ENCODE measurements around the gene PUSL1.
"Not testable (repeated sequence)": the region's sequence is repeated elsewhere in the genome, so short reads cannot be mapped to it uniquely, and the experiment has no call there.

The PUSL1 gene

DNA sequence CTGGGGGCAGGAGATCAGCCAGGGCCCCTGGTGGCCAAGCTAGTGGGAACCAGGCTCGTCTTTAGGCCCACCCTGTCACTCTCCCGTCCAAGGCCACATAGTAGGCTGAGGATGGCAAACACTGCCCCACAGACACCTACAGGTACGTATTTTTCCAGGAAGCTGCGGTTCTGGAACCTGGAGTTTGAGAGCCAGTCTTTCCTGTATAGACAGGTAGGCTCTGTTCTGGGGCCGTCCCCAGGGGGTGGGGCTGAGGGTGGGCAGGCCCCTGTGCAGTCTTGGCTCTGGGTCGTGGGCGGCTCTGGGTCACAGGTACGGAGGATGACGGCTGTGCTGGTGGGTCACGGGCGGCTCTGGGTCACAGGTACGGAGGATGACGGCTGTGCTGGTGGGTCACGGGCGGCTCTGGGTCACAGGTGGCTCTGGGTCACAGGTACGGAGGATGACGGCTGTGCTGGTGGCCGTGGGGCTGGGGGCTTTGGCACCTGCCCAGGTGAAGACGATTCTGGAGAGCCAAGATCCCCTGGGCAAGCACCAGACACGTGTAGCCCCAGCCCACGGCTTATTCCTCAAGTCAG, 2.2 kb downstream of the PUSL1 start:
- DNase-seq (ENCODE audit: low read depth), result no peak

DNA sequence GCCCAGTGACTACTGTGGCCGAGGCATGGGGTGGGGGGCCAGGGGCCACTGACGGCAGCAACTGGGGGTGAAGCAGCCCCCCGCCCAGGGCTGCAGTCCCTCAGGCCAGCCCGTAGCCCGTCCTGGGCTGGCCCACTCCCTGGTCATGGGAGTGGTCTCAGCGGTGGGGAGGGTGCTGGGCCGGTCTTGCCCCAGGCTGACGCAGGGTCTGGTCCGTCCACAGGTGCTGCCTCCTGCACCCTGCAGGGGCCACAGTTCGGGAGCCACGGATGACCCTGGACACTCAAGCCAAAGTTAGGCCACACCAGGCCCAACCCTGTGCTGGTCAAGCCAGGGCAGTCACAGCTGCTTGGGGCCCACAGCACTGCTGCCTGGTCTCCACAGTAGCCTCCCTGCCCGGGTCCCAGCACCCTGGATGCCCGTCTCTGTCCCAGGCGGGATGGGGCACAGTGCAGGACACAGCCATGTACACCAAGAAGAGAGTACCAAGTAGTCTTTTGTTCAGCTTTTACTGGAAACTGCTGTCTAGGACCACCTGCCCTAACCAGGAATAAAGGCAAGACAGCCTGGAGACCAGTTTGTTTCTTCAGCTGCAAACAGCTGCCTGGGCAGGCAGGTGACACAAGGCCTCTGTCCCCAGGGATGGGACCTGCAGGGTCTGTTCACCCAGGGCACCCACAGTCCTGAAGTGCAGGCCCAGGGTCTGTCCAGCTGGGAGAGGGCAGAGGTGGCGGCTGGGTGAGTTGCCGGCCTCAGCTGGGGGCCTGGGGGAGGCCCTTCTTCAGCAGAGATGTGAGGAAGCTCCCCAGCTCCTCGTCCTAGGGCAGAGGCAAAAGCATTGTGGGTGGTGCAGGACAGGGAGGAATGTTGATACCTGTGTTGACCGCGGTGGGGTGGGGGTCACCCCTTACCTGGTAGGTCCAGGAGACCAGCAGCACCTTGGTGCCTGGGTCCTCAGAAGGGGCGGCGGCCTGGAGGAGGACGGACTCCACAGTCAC, 3.0 kb downstream of the PUSL1 start:
- no peak for DNase-seq (ENCODE audit: low read depth)

DNA sequence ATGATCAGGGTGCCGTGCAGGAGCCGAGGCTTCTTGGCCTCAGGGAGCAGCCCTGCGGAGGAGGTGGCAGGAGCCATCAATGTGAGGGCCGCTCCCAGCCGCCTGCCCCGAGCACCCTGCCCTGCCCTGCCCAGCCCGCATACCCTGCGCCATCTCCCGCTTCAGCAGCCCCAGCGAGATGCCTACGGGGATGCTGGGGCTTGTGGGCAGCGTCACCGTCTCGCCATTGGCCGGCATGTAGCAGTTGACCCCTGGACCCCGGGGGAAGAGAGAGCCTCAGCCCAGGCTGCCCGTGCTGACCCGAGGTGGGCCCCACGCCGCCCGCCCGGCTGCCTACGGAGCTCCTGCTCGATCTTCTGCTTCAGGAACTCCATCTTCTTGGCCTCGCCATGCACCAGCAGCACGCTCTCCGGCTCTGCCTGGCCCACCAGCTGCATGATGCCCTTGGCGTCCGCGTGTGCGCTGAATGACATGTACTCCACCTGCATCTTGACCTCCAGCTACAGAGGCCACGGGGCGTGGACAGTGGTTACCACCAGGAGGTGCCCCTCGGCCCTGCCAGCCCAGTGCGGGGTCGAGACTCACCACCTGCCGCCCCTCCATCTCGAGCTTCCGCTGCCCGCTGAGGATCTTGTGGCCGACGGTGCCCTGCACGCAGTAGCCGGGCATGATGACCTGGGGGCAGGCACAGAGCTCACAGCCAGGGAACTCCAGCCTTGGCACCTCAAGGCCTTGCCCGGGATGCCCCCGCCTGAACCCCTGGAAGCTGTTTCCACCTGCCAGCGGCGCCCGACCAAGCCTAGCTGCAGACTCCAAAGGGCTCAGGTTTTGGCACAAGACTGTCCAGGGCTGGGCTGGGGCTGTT, 4.3 kb downstream of the PUSL1 start:
- no peak for DNase-seq (ENCODE audit: low read depth)

DNA sequence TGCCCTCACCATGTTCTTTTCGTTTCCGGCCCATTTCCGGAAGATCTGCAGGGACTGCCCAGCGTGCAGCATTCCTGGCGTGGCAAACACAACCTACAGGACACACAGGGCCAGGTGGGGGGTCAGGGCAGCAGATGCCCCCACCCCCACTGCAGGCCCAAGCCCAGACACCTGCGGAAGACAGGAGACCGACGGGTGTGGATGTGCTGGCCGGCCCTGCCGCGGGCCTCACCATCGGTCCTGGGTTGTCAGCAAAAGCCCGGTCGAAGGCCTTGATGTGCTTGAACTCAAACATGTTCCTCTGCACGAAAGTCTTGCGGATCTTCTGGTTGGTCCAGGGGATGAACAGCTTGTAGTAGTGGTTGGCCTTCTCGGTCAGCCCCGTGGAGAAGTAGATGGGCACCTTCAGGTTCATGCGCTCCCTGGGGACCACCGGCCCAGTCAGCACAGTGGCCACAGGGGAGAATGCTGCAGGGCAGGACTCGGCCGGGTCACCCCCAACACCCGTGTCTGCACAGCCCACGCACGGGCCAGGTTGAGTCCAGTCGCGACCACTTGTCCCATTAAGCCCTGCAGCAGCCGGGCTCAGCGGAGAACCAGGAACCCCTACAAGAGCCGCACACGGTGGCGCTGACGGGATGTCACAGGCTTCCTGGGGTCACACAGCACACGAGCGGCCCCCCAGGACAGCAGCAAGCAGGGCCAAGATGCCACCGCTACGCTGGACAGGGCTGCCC, 5.3 kb downstream of the PUSL1 start:
- no peak for DNase-seq (ENCODE audit: low read depth)

DNA sequence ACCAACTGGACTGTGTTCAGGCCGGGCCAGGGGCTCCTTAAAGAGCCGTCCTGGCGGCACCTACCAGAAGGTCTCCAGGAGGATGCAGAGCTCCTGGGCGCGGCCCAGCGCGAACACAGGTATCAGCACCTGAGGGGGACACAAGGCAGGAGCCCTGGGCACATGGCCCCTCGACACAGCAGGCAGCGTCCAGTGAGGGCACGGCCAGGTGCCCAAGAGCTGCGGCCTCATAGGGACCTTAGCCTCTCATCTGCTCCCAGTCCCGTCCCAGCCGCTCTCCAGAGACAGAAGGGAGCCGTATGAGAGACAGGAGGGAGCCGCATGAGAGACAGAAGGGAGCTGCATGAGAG, 5.8 kb downstream of the PUSL1 start:
- DNase-seq (ENCODE audit: low read depth), result no peak

DNA sequence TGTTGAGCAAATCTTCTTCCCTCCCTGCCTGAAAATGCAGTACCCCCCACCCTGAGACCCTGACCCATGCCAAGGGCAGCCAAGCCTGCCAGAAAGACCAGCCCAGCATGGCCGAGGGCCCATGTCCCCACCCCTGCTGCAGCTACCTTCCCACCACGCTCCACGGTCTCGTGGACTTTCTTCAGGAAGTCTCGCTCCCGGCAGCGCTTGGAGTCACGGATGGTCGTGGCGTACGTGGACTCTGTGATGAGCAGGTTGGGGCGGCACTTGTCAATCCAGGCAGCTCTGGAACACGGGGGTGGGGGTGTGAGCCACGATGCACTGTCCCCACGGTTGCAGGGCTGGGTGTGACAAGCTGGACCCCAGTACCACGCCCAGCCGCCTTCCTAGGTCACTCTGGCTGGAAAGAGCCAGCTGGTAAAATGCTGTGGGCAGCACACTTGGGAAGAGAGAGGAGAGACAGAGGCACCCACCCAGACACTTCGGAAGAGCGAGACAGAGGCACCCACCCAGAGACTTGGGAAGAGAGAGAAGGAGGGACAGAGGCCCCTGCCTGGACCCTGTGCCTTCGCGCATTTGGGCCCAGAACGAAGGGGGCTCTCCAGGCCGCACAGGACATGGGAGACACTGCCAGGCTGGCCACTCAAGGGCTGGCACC, 6.4 kb downstream of the PUSL1 start:
- no peak for DNase-seq (ENCODE audit: low read depth)

DNA sequence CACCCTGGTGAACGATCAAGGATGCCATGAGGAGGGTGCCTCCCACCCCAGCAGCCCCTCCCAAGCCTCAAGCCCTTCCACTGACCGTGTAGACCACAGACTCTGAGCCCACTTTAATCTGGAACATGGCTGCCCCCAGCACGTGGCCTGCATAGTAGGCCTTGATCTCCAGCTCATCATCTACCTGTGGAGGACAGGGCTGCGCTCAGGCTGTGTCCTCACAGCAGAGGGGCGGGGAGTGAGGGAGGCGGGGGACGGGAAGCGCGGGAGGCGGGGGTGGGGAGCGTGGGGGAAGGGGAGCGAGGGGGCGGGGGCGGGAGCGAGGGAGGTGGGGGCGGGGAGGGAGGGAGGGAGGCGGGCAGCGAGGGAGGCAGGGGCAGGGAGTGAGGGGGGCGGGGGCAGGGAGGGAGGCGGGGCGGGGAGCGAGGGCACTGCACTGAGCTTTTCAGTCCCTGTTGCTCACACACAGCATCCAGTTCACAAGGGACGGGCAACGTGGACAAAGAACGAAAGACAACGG, 7.1 kb downstream of the PUSL1 start:
- no peak for DNase-seq (ENCODE audit: low read depth)

DNA sequence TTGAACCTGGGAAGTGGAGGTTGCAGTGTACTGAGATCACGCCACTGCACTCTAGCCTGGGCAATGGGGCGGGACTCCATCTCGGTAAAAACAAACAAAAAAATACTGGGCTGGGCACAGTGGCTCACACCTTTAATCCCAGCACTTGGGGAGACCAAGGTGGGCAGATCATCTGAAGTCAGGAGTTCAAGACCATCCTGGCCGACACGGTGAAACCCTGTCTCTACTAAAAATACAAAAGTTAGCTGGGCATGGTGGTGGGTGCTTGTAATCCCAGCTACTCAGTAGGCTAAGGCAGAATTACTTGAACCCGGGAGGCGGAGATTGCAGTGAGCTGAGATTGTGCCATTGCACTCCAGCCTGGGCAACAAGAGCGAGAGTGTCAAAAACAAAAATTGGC, 7.8 kb downstream of the PUSL1 start:
- not testable (repeated sequence) for DNase-seq (ENCODE audit: low read depth)

DNA sequence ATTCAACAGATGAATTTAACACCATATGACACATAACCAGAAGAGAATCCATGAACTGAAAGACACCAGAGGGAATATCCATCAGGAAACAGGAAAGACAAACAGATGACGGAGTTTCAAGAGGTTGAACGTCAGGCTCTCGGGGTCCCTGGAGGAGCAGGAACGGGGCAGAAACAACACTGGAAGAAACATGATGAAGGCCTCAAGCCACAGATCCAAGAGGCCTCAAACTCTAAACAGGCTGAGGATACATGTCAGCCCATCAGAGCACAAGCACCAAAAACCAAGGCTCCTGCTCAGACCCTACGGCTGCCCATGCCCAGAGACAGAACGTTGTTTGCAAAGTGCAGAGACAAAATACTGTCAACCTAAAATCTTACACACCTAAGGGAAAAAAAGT, 9.0 kb downstream of the PUSL1 start:
- no peak for DNase-seq (ENCODE audit: low read depth)

DNA sequence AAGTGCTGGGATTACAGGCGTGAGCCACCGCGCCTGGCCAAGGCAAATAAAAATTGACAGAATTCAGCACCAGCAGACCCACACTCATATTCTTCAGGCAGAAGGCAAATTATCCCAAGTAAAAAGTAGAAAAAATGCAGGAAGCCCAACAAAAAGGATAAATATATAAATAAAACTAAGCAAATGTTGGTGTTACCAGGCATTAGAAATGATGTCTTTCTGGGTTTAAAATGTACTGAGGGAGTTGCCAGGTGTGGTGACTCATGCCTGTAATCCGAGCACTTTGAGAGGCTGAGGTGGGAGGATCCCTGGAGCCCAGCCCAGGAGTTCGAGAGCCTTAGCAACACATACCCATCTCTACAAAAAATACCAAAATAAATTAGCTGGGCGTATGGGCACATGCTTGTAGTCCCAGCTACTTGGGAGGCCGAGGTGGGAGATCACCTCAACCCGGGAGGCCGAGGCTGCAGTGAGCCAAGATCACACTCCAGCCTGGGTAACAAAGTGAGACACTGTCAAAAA, 9.8 kb downstream of the PUSL1 start:
- DNase-seq (ENCODE audit: low read depth), result no peak

DNA sequence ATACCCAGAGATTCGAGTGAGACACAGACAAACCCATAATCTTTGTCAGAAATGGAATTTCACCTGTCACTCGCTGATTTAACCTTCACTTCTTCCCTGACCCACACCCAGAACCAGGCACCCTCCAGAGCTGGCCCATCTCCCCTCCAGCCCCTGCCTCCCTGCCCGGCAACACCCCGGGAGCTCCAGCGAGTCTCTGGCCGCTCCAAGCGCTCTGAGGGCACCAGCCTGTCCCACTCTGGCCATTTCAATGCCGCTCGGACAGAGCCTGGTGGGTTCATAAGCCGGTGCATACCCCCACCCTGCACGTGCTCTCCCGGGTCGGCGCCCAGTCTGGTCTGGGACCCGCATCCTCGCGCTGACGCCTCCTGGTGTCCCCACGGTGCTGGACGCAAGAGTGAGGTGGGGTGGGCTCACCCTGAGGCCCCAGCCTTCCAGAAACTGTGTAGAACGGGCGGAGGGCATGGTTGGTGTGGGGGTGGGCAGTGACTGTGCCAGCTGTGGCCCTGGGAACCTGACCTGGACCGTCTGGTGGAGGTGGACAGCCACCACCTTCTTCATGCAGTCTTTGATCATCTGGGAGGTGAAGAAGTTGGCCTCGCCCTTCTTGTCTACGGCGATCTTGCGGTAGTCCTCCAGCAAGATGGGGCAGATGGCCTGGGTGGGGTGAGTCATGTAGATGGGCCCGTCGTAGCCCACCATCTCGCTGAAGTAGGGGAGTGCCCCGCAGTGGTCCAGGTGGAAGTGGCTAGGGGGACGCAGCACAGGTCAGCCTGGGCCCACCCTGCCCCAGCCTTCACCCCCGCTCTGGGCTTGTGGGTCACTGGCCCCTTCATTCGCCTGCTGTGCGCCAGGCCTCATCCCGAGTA, 10.6 kb downstream of the PUSL1 start:
- DNase-seq (ENCODE audit: low read depth), result no peak

DNA sequence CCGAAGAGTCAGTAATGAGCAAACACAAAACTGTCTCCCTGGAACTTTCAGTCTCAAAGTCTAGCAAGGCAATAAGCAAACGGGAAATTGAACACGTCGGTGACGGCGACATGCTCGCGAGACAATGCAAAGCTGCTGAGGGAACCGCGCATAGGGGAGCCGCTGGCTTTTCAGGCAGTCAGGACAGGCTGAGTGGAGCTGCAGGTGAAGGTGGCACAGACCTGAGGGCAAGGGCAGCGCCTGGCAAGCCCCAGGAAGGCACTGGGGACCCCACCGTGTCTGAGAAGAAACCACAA, 11.2 kb downstream of the PUSL1 start:
- no peak for DNase-seq (ENCODE audit: low read depth)

DNA sequence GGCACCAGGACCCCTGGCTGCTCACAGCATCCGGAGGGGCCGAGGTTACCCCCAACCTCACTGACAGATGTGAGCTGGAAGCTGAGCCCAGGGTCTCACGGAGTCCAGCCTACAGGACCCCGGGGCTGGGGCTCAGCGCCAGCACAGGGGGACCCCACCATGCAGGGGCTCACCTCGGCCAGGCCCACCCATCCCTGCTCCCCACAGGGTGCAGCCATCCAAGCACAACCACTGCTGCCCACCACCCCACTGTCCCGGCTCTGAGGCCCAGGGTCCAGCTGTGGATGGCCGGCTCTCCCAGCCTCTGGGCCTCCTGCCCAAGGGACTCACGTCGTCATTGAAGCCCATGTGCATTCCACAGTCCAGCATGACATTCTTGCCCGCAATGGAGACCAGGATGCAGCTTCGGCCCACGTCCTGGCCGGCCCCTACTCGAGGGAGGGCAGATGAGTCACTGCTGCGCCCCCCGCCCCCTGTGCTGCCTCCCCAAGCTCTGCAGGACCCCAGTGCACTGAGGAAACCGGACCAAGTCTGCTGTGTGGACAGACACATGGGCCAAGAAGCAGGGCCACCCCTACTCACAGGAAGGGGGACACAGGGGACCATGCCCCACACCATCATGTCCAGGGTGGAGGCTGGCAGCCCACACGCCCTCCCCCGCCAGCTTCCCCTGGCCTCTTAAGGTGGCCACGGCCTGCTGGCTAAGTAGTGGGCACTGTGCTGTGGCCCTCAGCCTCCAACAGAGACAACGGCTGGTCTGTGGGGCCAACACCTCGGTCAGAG, 12.5 kb downstream of the PUSL1 start:
- DNase-seq (ENCODE audit: low read depth), result no peak

DNA sequence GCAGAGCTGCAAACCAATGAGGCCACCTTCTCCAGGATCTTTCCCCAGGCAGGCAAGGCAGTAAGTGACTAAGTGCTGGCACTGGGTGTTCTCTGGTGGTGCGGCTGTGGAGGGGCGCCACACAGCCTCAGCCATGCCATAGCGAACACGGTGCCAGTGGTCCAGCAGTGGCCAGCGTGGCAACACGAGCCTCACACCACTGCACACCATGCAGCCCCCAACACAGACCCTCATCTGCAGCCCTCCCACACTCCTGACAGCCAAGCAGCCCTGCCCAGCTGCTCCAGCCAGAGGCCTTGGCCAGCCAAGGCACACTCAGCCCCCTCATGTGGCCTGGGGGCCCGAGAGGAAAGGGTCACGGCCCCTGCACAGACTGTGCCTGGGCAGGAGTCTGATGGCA, 13.1 kb downstream of the PUSL1 start:
- no peak for DNase-seq (ENCODE audit: low read depth)

DNA sequence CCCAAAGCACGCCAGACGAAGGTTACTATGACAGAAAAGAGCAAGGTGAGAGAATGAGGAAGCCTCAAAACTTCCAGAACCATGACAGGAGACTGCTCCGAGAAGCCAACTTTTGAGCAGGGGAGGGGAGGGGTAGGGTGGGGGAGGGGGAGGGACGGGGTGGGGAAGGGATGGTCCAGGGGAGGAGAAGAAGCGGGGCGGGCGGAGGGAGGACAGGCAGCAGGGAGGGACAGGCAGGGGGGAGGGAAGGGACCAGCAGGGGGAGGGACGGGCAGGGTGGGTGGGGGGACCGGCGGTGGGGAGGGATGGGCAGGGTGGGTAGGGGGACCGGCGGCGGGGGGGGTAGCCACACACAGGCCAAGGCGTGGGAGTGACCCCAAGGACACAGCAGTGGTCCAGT, 14.0 kb downstream of the PUSL1 start:
- no peak for DNase-seq (ENCODE audit: low read depth)

DNA sequence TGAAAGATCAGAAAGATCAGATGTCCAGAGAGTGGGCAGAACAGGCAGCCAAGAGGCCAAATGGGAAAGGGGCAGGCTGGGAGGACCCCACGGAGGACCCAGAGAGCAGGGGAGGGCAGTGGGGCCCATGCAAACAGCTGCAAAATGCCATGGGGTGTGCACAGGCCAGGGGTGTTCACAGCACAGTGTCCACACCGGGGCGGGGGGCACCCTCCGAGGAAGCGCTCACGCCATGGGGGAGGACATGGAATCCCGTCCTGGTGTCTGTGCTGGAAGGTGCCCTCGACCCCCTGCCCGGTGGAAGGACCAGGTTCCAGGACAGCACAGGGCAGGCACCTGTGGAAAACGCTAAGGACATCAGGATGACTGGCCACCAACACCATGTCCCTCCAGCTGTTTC, 14.6 kb downstream of the PUSL1 start:
- no peak for DNase-seq (ENCODE audit: low read depth)

DNA sequence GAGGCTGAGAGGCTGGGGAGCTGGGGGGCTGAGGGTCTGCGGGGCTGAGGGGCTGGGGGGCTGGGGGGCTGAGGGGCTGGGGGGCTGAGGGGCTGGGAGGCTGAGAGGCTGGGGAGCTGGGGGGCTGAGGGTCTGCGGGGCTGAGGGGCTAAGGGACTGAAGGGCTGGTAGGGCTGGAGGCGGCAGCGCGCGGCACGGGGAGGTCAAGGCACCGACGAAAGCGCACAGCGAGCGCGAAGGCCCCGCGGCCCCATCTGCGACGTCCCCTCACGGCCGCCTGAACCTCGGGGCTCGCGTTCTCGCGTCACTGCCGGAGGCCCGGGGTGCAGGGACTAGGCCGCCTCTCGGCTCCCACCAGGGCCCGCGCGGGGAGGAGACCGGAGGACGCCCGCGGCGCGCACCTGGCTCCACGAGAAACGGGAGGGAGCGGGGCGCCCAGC, 15.7 kb downstream of the PUSL1 start:
- no peak for DNase-seq (ENCODE audit: low read depth)

DNA sequence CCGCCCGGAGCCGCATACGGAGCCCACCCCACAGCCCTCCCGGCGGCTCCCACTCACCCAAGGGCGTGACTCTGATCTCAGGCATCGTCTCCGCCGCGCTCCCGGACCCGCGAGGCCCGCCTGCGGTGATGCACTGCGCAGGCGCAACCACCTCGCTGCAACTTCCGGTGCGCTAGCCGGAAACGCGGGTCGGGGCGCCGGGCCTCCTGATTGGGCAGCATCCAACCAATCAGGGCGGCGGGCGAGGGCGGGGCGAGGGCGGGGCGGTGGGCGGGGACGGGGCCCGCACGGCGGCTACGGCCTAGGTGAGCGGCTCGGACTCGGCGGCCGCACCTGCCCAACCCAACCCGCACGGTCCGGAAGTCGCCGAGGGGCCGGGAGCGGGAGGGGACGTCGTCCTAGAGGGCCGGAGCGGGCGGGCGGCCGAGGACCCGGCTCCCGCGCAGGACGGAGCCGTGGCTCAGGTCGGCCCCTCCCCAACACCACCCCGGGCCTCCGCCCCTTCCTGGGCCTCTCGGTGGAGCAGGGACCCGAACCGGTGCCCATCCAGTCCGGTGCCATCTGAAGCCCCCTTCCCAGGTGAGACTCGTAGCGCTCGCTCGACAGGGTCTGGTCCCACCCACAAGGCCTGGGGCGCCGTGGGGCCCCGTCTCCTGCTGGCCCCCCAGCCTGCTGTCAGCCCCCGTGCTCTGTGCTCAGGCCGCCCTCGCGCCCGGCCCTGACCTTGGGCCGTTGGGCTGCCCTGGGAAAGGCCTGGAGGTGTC, 16.3 kb downstream of the PUSL1 start, which contains the start of the genes CPTP and INTS11:
Gene CPTP, plus strand, starts transcription at position 279 of the 764 bp plus-strand sequence. CDS start 2,109 bp downstream, outside the sequence.
Gene INTS11, minus strand, starts transcription at position 137 of the 764 bp plus-strand sequence. Its CDS starts 52 bp downstream, at position 85.
- peak; percentile 94 for DNase-seq (ENCODE audit: low read depth)

Data from activated T-cell treated with anti-CD3 and anti-CD28 coated beads for 48 hours (primary cell).